Panc1 (cell line): Measurements from ENCODE around the gene SLF1. TPM values are rescaled to one million over a fixed set of nuclear protein-coding genes. Genes with fewer than 3 reads are reported as not detected.
A peak's percentile ranks its signal among the peaks of the same experiment; 100 is the strongest.

Experiments used
- ATAC-seq: fragments of 200-7000 bp; cut with Tn5 transposase; 2 replicates; pipeline ENCODE4 v1.9.1; 2020; ENCODE audit warnings: mild to moderate bottlenecking, moderate library complexity
- BruUV-seq: library from RNA; stranded (reverse); fragments of 400-500 nt; replicated peaks from 2 replicates; lab custom pipeline; 2021; lab: Mats Ljungman, UMichigan
- CTCF ChIA-PET: fragments of 300-600 bp; sonication (Branson Sonifier 250); formaldehyde crosslinking; loops from one replicate; lab custom pipeline; 2022; ENCODE audit warnings: antibody characterized with exemption; lab: Charles Lee
- POLR2A ChIA-PET: fragments of 300-600 bp; sonication (Branson Sonifier 250); formaldehyde crosslinking; loops from one replicate; lab custom pipeline; 2022; ENCODE audit warnings: antibody characterized with exemption; lab: Charles Lee
- DNase-seq: peaks from one replicate; pipeline ENCODE4 v3.0.0-alpha.2; 2010; ENCODE audit warnings: low read depth, low spot score
- H3K27ac ChIP-seq: 2 replicates; pipeline ENCODE4 v1.5.1; 2011; ENCODE audit warnings: mild to moderate bottlenecking, low read length, inconsistent platforms
- H3K27me3 ChIP-seq: fragments of 200-500 bp; sonication (Bioruptor generic); 2 replicates; pipeline ENCODE4 v1.6.0; 2014; ENCODE audit warnings: low read length, inconsistent platforms; ENCODE audit not compliant: control insufficient read depth, insufficient read depth
- H3K36me3 ChIP-seq: fragments of 200-500 bp; sonication (Bioruptor generic); 2 replicates; pipeline ENCODE4 v1.5.1; 2014; ENCODE audit warnings: inconsistent platforms, mild to moderate bottlenecking, low read length, moderate library complexity; ENCODE audit not compliant: control insufficient read depth, insufficient read depth
- H3K4me1 ChIP-seq: 2 replicates; pipeline ENCODE4 v1.5.1; 2011; ENCODE audit warnings: inconsistent platforms, mild to moderate bottlenecking, low read length, moderate library complexity; ENCODE audit not compliant: control insufficient read depth, insufficient read depth
- H3K4me3 ChIP-seq, 2 experiments: 2 replicates each; pipeline ENCODE4 v1.5.1; 2011 to 2012; ENCODE audit warnings: low read depth in 2 of 2, low read length in 2 of 2, mild to moderate bottlenecking in 2 of 2, inconsistent platforms in 1 of 2, moderate library complexity in 1 of 2
- H3K9me3 ChIP-seq: fragments of 200-500 bp; sonication (Bioruptor generic); 2 replicates; pipeline ENCODE4 v1.5.1; 2014; ENCODE audit warnings: low read depth, mild to moderate bottlenecking, inconsistent platforms, low read length, moderate library complexity; ENCODE audit not compliant: control insufficient read depth, insufficient read depth
- CTCF ChIP-seq: fragments of 450-650 bp; IDR thresholded peaks from 2 replicates; pipeline ENCODE4 v1.5.1; 2017; ENCODE audit warnings: mild to moderate bottlenecking
- POLR2AphosphoS5 ChIP-seq: IDR thresholded peaks from 2 replicates; pipeline ENCODE4 v1.6.1; 2012; ENCODE audit warnings: mild to moderate bottlenecking, low read depth, low read length, moderate library complexity
- REST ChIP-seq, 2 experiments: IDR thresholded peaks; 2 replicates each; pipeline ENCODE4 v1.6.1; 2011 to 2012; ENCODE audit warnings: low read depth in 2 of 2, control low read depth in 1 of 2, low read length in 1 of 2, mild to moderate bottlenecking in 1 of 2, moderate library complexity in 1 of 2; ENCODE audit not compliant: insufficient read depth in 1 of 2
- SIN3A ChIP-seq: IDR thresholded peaks from 2 replicates; pipeline ENCODE4 v1.6.1; 2012; ENCODE audit warnings: low read depth, mild to moderate bottlenecking, low read length, moderate library complexity, borderline replicate concordance; ENCODE audit not compliant: insufficient read depth
- TCF7L2 ChIP-seq: IDR thresholded peaks from 2 replicates; pipeline ENCODE4 v1.6.1; 2011; ENCODE audit warnings: mild to moderate bottlenecking, low read depth, low read length, inconsistent platforms
- in situ Hi-C: cut with HindIII; loops from 2 replicates; pipeline ENCODE4 v1.10.0; 2016; ENCODE audit warnings: low sequenced_read_pairs, low pct_unique_long_range_greater_than_20kb
- intact Hi-C: fragments of 100-400 bp; cut with micrococcal nuclease; formaldehyde crosslinking; loops from one replicate; pipeline ENCODE4 v1.10.0; 2022; ENCODE audit not compliant: unreplicated experiment
- total RNA-seq: library from RNA; stranded (reverse); gene quantifications from one replicate; pipeline ENCODE4 v1.2.1, GENCODE V29; 2021; ENCODE audit not compliant: unreplicated experiment

SLF1 gene
- total RNA-seq, 1 experiment from 2014 or later, result 9.7 TPM

DNA sequence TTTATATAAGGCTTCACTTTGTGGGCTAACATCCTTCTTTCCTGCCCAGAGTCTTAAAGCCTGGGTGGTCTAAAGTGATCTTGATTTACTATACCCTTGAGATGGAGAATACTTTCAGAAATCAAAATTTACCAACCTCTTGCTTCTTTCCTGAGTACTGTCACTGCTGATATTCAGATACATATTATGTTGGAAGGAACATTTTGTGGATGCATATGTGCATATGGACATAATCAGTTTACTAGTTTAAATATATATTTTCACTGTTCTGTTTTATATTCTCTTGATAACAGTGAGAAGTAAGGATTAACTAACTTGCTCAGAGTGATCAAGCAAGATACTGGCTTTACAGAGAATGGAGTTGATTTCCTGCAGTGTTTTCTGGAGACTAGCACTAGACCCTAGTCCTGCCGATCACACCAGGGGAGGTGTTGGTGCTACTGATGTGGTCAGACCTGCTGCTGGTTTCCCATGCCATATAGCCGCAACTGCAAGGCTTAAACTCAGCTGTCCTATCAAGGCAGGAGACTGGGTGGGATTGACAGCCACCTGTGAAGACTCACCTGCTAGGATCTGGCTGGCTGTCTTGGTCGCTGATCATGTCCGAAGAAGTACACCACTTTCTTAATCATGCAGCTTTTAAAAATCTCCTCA, 57.6 kb downstream of the SLF1 start:
- ATAC-seq (no peak), DNase-seq (no peak)
- CTCF ChIA-PET, result no interaction called here
- Histone ChIP-seq H3K36me3 (no peaks in the 10 kb centered on the region; the same call in 1 of the 2 replicates), H3K27me3 (no peaks in the 10 kb centered on the region), H3K27ac (no peak overlapping the region), H3K4me3 (no peak overlapping the region), H3K9me3 (no peaks in the 10 kb centered on the region), H3K4me1 (no peaks in the 10 kb centered on the region)
- intact Hi-C loops (no loop called here), in situ Hi-C loops (no loop called here)
- no peak for TF ChIP-seq REST (IDR thresholded peaks at IDR 0.05; ENCODE audit: insufficient read depth in 1 of 2, low read depth in 2 of 2, low read length in 1 of 2)
- no peak for TF ChIP-seq TCF7L2
- TF ChIP-seq POLR2AphosphoS5, result no peak
- TF ChIP-seq CTCF, result no peak
- no peak for TF ChIP-seq SIN3A
- BruUV-seq, result no TSS peak
- POLR2A ChIA-PET, result interaction anchor here (0.6 to 0.7 kb wide), 3 partner anchors 7 to 1000 kb away, joined by 3 to 8 read pairs (median 6); no protein-coding TSS in a partner anchor

- no peaks in the 10 kb centered on the region; the same call in 1 of the 2 replicates for H3K36me3 ChIP-seq
- in situ Hi-C loops, result no loop called here
- no peak overlapping the region for H3K4me3 ChIP-seq
- intact Hi-C loops, result no loop called here
- H3K27ac ChIP-seq, result no peak overlapping the region
- H3K27me3 ChIP-seq, result no peaks in the 10 kb centered on the region
- no peak for ATAC-seq
- TF ChIP-seq SIN3A (no peak), REST (IDR thresholded peaks at IDR 0.05; ENCODE audit: insufficient read depth in 1 of 2, low read depth in 2 of 2, low read length in 1 of 2) (no peak), POLR2AphosphoS5 (no peak), TCF7L2 (no peak), CTCF (no peak)
- no peaks in the 10 kb centered on the region for H3K9me3 ChIP-seq
- DNase-seq, result no peak
- POLR2A ChIA-PET, result interaction anchor here (0.6 kb wide), 1 partner anchor 8 kb away, joined by 3 read pairs; no protein-coding TSS in a partner anchor
- TSS peak; percentile 33 for BruUV-seq
- no peaks in the 10 kb centered on the region for H3K4me1 ChIP-seq
- CTCF ChIA-PET, result interaction anchor here (0.6 kb wide), 1 partner anchor 53 kb away, joined by 3 read pairs; no protein-coding TSS in a partner anchor
These were observed 64.5 kb downstream of the SLF1 start for GRCh38 chr5:94682814-94683520.
